Measurements from ENCODE around the gene PLCG2.
"Not testable (repeated sequence)": the region's sequence is repeated elsewhere in the genome, so short reads cannot be mapped to it uniquely, and the experiment has no call there.

Gene PLCG2

GRCh38 chr16:81786868-81787267 is 7.8 kb downstream of the PLCG2 start:
- FAIRE-seq (no peak), DNase-seq (ENCODE audit: insufficient read length, low spot score) (no peak)

- no peak for DNase-seq (ENCODE audit: insufficient read length, low spot score)
- no peak for FAIRE-seq
Measured at GRCh38 chr16:81787659-81788058, 8.6 kb downstream of the PLCG2 start.

- no peak for FAIRE-seq
- DNase-seq (ENCODE audit: insufficient read length, low spot score) = no peak
Measured at GRCh38 chr16:81790277-81790676, 11.2 kb downstream of the PLCG2 start.

GRCh38 chr16:81790830-81791435 is 11.8 kb downstream of the PLCG2 start:
- FAIRE-seq = no peak
- DNase-seq (ENCODE audit: insufficient read length, low spot score) = no peak

- FAIRE-seq (no peak), DNase-seq (ENCODE audit: insufficient read length, low spot score) (no peak)
Measured at GRCh38 chr16:81792828-81793227, 13.7 kb downstream of the PLCG2 start.

- DNase-seq (ENCODE audit: insufficient read length, low spot score) (no peak), FAIRE-seq (no peak)
Measured at GRCh38 chr16:81795193-81795592, 16.1 kb downstream of the PLCG2 start.

GRCh38 chr16:81796035-81796434 is 16.9 kb downstream of the PLCG2 start:
- DNase-seq (ENCODE audit: insufficient read length, low spot score) (no peak), FAIRE-seq (no peak)

- FAIRE-seq = no peak
- DNase-seq (ENCODE audit: insufficient read length, low spot score) = no peak
Measured at GRCh38 chr16:81796583-81797346, 17.7 kb downstream of the PLCG2 start.

- FAIRE-seq (no peak), DNase-seq (ENCODE audit: insufficient read length, low spot score) (no peak)
Measured at GRCh38 chr16:81797443-81797842, 18.4 kb downstream of the PLCG2 start.

- DNase-seq (ENCODE audit: insufficient read length, low spot score) (no peak), FAIRE-seq (no peak)
Measured at GRCh38 chr16:81798311-81799137, 19.4 kb downstream of the PLCG2 start.

- DNase-seq (ENCODE audit: insufficient read length, low spot score) (no peak), FAIRE-seq (no peak)
Measured at GRCh38 chr16:81799138-81799504, 20.0 kb downstream of the PLCG2 start.

- not testable (repeated sequence) for FAIRE-seq
Measured at GRCh38 chr16:81801724-81802123, 22.6 kb downstream of the PLCG2 start.

GRCh38 chr16:81803332-81803731 is 24.2 kb downstream of the PLCG2 start:
- FAIRE-seq (no peak), DNase-seq (ENCODE audit: insufficient read length, low spot score) (no peak)

More at GRCh38 chr16:81801724-81802123, 22.6 kb downstream of the PLCG2 start:
- not testable (repeated sequence) for DNase-seq (ENCODE audit: insufficient read length, low spot score)

- FAIRE-seq = no peak
- DNase-seq (ENCODE audit: insufficient read length, low spot score) = no peak
Measured at GRCh38 chr16:81804134-81804610, 25.1 kb downstream of the PLCG2 start.

GRCh38 chr16:81806696-81807095 is 27.6 kb downstream of the PLCG2 start:
- no peak for DNase-seq (ENCODE audit: insufficient read length, low spot score)
- FAIRE-seq = no peak

GRCh38 chr16:81807767-81808358 is 28.8 kb downstream of the PLCG2 start:
- FAIRE-seq (no peak), DNase-seq (ENCODE audit: insufficient read length, low spot score) (no peak)

GRCh38 chr16:81808933-81809480 is 29.9 kb downstream of the PLCG2 start:
- FAIRE-seq (no peak), DNase-seq (ENCODE audit: insufficient read length, low spot score) (no peak)

GRCh38 chr16:81809567-81809966 is 30.5 kb downstream of the PLCG2 start:
- FAIRE-seq (no peak), DNase-seq (ENCODE audit: insufficient read length, low spot score) (no peak)

GRCh38 chr16:81810361-81810760 is 31.3 kb downstream of the PLCG2 start:
- FAIRE-seq = no peak
- no peak for DNase-seq (ENCODE audit: insufficient read length, low spot score)

GRCh38 chr16:81810894-81811538 is 31.9 kb downstream of the PLCG2 start:
- DNase-seq (ENCODE audit: insufficient read length, low spot score) (no peak), FAIRE-seq (no peak)
